Activated T-cell treated with anti-CD3 and anti-CD28 coated beads for 48 hours (primary cell): ENCODE results near the gene RPS14.

Experiments
- DNase-seq: peaks from one replicate; pipeline ENCODE4 v3.0.0-alpha.2; 2020; ENCODE audit warnings: low read depth

Gene RPS14

GRCh38 chr5:150399524-150400211, 49.9 kb downstream of the RPS14 start:
- no peak for DNase-seq

- no peak for DNase-seq
These were observed 50.6 kb downstream of the RPS14 start for GRCh38 chr5:150398722-150399523.

GRCh38 chr5:150397782-150398721, 51.5 kb downstream of the RPS14 start:
- no peak for DNase-seq

- DNase-seq: no peak
These were observed 52.3 kb downstream of the RPS14 start for GRCh38 chr5:150397146-150397781.

GRCh38 chr5:150396267-150396666, 53.3 kb downstream of the RPS14 start:
- no peak for DNase-seq

- no peak for DNase-seq
These were observed 53.9 kb downstream of the RPS14 start for GRCh38 chr5:150395688-150395975.

- DNase-seq: no peak
These were observed 54.4 kb downstream of the RPS14 start for GRCh38 chr5:150394912-150395687.

GRCh38 chr5:150394131-150394530, 55.4 kb downstream of the RPS14 start:
- no peak for DNase-seq

- no peak for DNase-seq
These were observed 56.4 kb downstream of the RPS14 start for GRCh38 chr5:150393096-150393645.

GRCh38 chr5:150392680-150393079, 56.9 kb downstream of the RPS14 start:
- no peak for DNase-seq
